ENCODE results near the gene REG1A. TPM values are rescaled to one million over a fixed set of nuclear protein-coding genes. Genes with fewer than 3 reads are reported as not detected.

Gene REG1A
- total RNA-seq, 4 donors from 2014 or later: not detected

GRCh38 chr2:79085382-79085781 lies 34.9 kb upstream of the REG1A start:
- Histone ChIP-seq H3K4me3 (no peak overlapping the region), H3K36me3 (no peaks in the 10 kb centered on the region), H3K4me1 (no peaks in the 10 kb centered on the region), H3K27me3 (no peaks in the 10 kb centered on the region), H3K27ac (no peak overlapping the region), H3K9me3 (no peaks in the 10 kb centered on the region)
- TF ChIP-seq, protein P1, sequence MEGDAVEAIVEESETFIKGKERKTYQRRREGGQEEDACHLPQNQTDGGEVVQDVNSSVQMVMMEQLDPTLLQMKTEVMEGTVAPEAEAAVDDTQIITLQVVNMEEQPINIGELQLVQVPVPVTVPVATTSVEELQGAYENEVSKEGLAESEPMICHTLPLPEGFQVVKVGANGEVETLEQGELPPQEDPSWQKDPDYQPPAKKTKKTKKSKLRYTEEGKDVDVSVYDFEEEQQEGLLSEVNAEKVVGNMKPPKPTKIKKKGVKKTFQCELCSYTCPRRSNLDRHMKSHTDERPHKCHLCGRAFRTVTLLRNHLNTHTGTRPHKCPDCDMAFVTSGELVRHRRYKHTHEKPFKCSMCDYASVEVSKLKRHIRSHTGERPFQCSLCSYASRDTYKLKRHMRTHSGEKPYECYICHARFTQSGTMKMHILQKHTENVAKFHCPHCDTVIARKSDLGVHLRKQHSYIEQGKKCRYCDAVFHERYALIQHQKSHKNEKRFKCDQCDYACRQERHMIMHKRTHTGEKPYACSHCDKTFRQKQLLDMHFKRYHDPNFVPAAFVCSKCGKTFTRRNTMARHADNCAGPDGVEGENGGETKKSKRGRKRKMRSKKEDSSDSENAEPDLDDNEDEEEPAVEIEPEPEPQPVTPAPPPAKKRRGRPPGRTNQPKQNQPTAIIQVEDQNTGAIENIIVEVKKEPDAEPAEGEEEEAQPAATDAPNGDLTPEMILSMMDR (IDR thresholded peaks at IDR 0.05): no peak
- no peak for TF ChIP-seq POLR2A (IDR thresholded peaks at IDR 0.05)
- 78 to 79% methylated on average over 2 to 3 of the region's 3 CpGs for WGBS, 2 donors
- intact Hi-C loops (cut with DNase I): no loop called here
- no peak for DNase-seq

DNA sequence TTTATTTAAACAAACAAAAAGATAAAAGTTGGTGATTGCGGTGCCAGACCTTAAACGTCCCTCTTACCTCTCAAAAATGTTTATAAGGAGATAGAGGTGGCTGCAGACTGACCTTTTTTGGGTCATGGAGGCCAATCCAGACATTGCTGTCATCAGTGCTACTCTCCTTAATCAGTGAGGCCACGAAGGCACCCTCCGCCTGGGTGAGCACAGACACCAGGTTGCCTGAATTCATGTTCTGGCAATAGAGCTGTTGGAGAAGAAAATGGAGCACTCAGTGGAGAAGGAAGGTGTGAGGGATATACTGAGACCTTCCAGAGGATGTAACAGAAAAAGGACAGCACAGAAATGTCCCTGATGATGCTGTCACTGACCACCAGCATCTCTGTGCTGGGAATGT lies 34.0 kb upstream of the REG1A start:
- H3K4me1 ChIP-seq: no peaks in the 10 kb centered on the region
- no peak overlapping the region for H3K27ac ChIP-seq
- no peak overlapping the region for H3K4me3 ChIP-seq
- H3K27me3 ChIP-seq: no peaks in the 10 kb centered on the region
- no peak for DNase-seq
- intact Hi-C loops (cut with DNase I): no loop called here
- H3K36me3 ChIP-seq: no peaks in the 10 kb centered on the region
- H3K9me3 ChIP-seq: no peaks in the 10 kb centered on the region
- TF ChIP-seq POLR2A (IDR thresholded peaks at IDR 0.05): no peak
- TF ChIP-seq, protein P1 (IDR thresholded peaks at IDR 0.05): no peak
- 55 to 63% methylated on average over 4 of the region's 4 CpGs for WGBS, 2 donors

DNA sequence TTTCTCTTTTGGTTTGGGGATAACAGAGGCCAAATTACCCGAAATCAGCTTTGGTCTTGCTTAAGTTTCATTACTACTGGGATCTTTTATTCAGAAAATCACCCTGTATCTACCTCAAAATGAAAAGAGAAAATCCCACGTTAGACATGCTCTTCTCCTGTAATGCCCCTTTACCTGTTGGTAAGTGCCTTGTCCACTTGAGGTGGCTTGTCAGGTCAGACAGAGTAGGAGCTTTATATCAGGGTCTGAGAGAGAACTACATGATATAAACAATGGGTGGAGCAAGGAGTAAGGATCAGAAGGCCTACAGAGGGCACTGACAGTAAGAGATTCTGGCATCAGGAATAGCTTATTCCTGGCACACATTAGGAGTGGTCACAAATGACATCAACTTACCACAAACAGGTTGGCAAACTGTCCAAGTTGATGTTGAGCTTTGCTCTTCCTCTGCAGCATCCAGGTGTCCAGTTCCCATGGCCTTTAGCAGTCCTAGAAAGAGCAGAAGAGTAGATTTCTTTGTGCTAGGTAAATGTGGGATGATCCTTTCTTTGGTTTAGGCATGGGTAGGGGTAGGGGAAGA lies 32.4 kb upstream of the REG1A start, which contains the start of gene REG1B:
REG1B (minus strand) TSS at position 209 of the 580 bp plus-strand sequence. CDS start 381 bp downstream, outside the sequence.
- intact Hi-C loops (cut with DNase I): no loop called here
- TF ChIP-seq, protein P1 (IDR thresholded peaks at IDR 0.05): no peak
- no peak for TF ChIP-seq POLR2A (IDR thresholded peaks at IDR 0.05)
- H3K27me3 ChIP-seq: no peaks in the 10 kb centered on the region
- H3K4me1 ChIP-seq: no peaks in the 10 kb centered on the region
- no peak for DNase-seq
- no peaks in the 10 kb centered on the region for H3K36me3 ChIP-seq
- WGBS, 2 donors: 44 to 56% methylated on average over 2 of the region's 2 CpGs
- no peak within 1 kb of the TSS for H3K4me3 ChIP-seq
- H3K9me3 ChIP-seq: no peaks in the 10 kb centered on the region
- H3K27ac ChIP-seq: no peak within 1 kb of the TSS

DNA sequence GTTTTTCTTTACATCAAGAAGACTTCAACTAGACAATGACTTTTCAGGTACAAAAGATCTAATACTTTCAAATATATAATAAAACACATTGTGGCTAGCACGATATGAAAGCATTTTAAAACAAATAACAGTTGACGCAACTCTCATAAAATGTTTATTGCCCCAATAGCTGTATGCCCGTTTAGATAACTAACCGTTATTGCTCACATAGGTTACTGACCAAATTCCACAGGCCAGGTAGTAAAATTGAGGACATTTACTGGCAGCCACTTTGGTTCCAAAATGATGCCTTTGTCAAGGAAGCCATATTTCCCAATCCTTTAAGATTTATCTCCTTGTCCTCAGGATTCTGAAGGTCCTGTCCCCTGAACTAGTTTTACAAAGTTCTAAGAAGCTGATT lies 29.6 kb upstream of the REG1A start:
- intact Hi-C loops (cut with DNase I): no loop called here
- no peak overlapping the region for H3K4me3 ChIP-seq
- H3K4me1 ChIP-seq: no peaks in the 10 kb centered on the region
- 82 to 85% methylated on average over 4 of the region's 4 CpGs for WGBS, 2 donors
- TF ChIP-seq POLR2A (IDR thresholded peaks at IDR 0.05): no peak
- TF ChIP-seq, protein P1 (IDR thresholded peaks at IDR 0.05): no peak
- no peak for DNase-seq
- H3K36me3 ChIP-seq: no peaks in the 10 kb centered on the region
- no peak overlapping the region for H3K27ac ChIP-seq
- peaks cover 0 to 4% (median 0%) of the 10 kb centered on the region in 3 donors for H3K9me3 ChIP-seq
- H3K27me3 ChIP-seq: no peaks in the 10 kb centered on the region

DNA sequence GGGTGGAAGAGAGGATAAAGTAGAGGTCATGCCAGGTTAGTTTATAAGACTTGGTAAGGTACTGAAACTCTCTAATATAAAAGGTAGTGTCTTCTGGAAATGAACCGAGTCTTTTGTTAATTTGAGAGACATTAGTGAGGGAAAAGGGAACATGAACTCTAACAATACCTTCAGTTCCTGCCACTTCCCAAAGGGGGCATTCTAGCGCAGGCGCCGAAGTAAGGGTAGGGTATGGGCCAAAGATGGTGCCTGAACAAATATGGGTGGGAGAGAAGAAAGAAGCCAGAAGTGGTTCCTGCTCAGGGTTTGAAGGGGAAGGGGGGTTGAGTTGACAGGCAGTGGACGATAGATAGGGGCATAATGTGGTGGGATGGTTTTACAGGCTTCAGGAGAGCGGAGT lies 22.4 kb upstream of the REG1A start:
- no peak overlapping the region for H3K4me3 ChIP-seq
- TF ChIP-seq POLR2A (IDR thresholded peaks at IDR 0.05): no peak
- TF ChIP-seq, protein P1 (IDR thresholded peaks at IDR 0.05): no peak
- no peaks in the 10 kb centered on the region for H3K4me1 ChIP-seq
- DNase-seq: no peak
- H3K9me3 ChIP-seq: peaks cover 0 to 26% (median 4%) of the 10 kb centered on the region in 3 donors
- no peaks in the 10 kb centered on the region for H3K27me3 ChIP-seq
- H3K36me3 ChIP-seq: no peaks in the 10 kb centered on the region
- intact Hi-C loops (cut with DNase I): no loop called here
- 84 to 86% methylated on average over 6 of the region's 6 CpGs for WGBS, 2 donors
- H3K27ac ChIP-seq: no peak overlapping the region

Measured in esophagus squamous epithelium (tissue), 5 donors.